HCT116 (cell line): ENCODE results near the gene IFT20.
"Not testable (repeated sequence)": the region's sequence is repeated elsewhere in the genome, so short reads cannot be mapped to it uniquely, and the experiment has no call there.

ENCODE experiments used
- ATF3 ChIP-seq: IDR thresholded peaks from 2 replicates; pipeline ENCODE4 v1.6.1; 2012
- EZH2 ChIP-seq: fragments of 200-600 bp; sonication (generic); IDR thresholded peaks from 2 replicates; pipeline ENCODE4 v1.6.1; 2017; ENCODE audit warnings: antibody characterized with exemption, mixed run types
- JUND ChIP-seq: IDR thresholded peaks from 2 replicates; pipeline ENCODE4 v1.6.1; 2012
- POLR2AphosphoS5 ChIP-seq: IDR thresholded peaks from 2 replicates; pipeline ENCODE4 v1.6.1; 2011; ENCODE audit warnings: mild to moderate bottlenecking, low read depth, low read length, moderate library complexity
- SIN3A ChIP-seq: IDR thresholded peaks from 2 replicates; pipeline ENCODE4 v1.6.1; 2012; ENCODE audit warnings: low read depth
- SP1 ChIP-seq: IDR thresholded peaks from 2 replicates; pipeline ENCODE4 v1.6.1; 2012; ENCODE audit warnings: low read depth
- TF ChIP-seq, protein P1 (sequence below): IDR thresholded peaks from 2 replicates; pipeline ENCODE4 v1.6.1; 2012; ENCODE audit warnings: low read depth
- TF ChIP-seq, protein P2 (sequence below), 3 experiments: fragments of 200-600 bp in 1 of 3; sonication (generic) in 1 of 3; IDR thresholded peaks in 2 of 3; conservative IDR thresholded peaks in 1 of 3; 2 replicates each; pipeline ENCODE4 v1.5.1; 2012 to 2017; ENCODE audit warnings: low read depth in 2 of 3, low read length in 2 of 3, antibody characterized with exemption in 1 of 3, borderline replicate concordance in 1 of 3, control low read depth in 1 of 3, mild to moderate bottlenecking in 1 of 3, mixed read lengths in 1 of 3, mixed run types in 1 of 3, moderate library complexity in 1 of 3; ENCODE audit not compliant: insufficient read depth in 1 of 3

DNA sequence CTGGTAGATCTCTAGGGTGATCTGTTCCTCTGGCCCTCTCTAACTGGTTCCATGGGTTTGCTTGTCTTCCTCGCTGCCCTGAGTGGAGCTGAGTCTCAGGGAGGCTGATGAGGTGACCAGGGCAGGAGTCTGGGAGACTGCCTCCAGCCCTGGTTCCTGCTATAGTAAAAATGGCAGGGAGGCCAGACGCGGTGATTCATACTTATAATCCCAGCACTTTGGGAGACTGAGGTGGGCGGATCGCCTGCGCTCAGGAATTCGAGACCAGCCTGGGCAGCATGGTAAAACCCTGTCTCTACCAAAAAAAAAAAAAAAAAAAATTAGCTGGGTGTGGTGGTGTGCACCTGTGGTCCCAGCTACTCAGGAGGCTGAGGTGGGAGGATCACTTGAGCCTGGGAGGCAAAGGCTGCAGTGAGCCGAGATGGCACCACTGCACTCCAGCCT, 3.5 kb upstream of the IFT20 start:
- TF ChIP-seq ATF3, EZH2, JUND, SIN3A, POLR2AphosphoS5, SP1: not testable (repeated sequence)
- TF ChIP-seq, protein P1, sequence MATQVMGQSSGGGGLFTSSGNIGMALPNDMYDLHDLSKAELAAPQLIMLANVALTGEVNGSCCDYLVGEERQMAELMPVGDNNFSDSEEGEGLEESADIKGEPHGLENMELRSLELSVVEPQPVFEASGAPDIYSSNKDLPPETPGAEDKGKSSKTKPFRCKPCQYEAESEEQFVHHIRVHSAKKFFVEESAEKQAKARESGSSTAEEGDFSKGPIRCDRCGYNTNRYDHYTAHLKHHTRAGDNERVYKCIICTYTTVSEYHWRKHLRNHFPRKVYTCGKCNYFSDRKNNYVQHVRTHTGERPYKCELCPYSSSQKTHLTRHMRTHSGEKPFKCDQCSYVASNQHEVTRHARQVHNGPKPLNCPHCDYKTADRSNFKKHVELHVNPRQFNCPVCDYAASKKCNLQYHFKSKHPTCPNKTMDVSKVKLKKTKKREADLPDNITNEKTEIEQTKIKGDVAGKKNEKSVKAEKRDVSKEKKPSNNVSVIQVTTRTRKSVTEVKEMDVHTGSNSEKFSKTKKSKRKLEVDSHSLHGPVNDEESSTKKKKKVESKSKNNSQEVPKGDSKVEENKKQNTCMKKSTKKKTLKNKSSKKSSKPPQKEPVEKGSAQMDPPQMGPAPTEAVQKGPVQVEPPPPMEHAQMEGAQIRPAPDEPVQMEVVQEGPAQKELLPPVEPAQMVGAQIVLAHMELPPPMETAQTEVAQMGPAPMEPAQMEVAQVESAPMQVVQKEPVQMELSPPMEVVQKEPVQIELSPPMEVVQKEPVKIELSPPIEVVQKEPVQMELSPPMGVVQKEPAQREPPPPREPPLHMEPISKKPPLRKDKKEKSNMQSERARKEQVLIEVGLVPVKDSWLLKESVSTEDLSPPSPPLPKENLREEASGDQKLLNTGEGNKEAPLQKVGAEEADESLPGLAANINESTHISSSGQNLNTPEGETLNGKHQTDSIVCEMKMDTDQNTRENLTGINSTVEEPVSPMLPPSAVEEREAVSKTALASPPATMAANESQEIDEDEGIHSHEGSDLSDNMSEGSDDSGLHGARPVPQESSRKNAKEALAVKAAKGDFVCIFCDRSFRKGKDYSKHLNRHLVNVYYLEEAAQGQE, result not testable (repeated sequence)
- TF ChIP-seq, protein P2, sequence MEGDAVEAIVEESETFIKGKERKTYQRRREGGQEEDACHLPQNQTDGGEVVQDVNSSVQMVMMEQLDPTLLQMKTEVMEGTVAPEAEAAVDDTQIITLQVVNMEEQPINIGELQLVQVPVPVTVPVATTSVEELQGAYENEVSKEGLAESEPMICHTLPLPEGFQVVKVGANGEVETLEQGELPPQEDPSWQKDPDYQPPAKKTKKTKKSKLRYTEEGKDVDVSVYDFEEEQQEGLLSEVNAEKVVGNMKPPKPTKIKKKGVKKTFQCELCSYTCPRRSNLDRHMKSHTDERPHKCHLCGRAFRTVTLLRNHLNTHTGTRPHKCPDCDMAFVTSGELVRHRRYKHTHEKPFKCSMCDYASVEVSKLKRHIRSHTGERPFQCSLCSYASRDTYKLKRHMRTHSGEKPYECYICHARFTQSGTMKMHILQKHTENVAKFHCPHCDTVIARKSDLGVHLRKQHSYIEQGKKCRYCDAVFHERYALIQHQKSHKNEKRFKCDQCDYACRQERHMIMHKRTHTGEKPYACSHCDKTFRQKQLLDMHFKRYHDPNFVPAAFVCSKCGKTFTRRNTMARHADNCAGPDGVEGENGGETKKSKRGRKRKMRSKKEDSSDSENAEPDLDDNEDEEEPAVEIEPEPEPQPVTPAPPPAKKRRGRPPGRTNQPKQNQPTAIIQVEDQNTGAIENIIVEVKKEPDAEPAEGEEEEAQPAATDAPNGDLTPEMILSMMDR (IDR thresholded peaks at IDR 0.05 in 2 of 3, conservative IDR thresholded peaks at IDR 0.05 in 1 of 3; ENCODE audit: borderline replicate concordance in 1 of 3, insufficient read depth in 1 of 3, low read depth in 2 of 3, low read length in 2 of 3), result not testable (repeated sequence)
